Measurements from ENCODE around the gene JPT2.

The JPT2 gene

DNA sequence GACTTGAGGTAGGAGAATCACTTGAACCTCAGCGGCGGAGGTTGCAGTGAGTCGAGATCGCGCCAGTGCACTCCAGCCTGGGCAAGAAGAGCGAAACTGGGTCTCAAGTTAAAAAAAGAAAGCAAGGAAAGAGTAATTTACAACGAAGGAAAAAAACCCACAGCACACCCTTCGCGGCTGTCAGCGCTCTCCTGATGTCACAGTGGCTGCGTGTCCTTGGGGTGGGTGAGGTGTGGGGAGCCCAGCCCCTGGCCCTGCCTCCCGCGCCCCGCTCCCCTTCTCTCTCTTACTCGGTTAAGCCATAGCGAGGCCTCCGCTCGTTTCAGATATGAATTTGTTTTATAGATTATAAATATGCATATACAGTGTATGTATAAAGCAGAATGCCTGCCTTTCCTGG is 740 bp upstream of the JPT2 start:
- no peak for DNase-seq

GRCh38 chr16:1678500-1679098 is 520 bp downstream of the JPT2 start:
- DNase-seq: peak; percentile 40

DNA sequence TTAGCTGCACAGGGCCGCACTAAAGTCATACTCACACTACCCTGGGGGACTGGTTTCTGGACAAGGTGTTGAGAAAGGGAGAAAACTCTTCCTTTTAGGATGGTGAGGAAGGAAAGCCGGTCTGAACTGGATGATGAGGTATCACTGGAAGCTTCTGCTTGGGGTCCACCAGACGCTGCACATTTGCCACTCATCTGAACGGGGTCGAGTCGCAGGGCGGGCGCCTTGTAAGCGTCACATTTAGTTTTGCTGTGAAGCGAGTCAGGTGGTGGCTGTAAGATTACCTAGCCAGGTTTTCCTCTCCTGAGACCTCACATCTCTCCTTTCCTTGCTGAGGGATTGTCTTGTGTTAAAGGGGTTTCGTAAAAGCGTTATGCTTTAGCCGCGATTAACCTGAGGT is 2.3 kb downstream of the JPT2 start:
- no peak for DNase-seq

DNA sequence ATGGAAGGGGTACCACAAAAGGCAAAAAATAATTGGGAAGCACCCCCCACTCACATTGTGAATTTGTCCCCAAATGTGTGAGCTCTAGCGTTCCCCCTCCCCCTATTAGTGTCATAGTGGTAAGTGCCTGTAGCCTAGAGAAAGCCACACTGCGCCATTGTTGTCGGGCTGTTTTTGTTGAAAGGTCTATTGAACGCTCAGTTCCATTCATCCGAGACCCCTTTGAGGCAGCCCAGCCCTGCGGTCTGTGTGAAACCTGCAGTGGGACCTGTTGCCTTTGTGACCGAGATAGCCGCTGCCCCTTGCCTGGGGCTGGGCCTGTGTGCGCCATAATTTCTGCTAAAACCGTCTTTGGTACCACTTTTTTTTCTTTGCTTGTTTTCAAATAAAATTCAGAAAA is 3.0 kb downstream of the JPT2 start:
- DNase-seq: no peak

DNA sequence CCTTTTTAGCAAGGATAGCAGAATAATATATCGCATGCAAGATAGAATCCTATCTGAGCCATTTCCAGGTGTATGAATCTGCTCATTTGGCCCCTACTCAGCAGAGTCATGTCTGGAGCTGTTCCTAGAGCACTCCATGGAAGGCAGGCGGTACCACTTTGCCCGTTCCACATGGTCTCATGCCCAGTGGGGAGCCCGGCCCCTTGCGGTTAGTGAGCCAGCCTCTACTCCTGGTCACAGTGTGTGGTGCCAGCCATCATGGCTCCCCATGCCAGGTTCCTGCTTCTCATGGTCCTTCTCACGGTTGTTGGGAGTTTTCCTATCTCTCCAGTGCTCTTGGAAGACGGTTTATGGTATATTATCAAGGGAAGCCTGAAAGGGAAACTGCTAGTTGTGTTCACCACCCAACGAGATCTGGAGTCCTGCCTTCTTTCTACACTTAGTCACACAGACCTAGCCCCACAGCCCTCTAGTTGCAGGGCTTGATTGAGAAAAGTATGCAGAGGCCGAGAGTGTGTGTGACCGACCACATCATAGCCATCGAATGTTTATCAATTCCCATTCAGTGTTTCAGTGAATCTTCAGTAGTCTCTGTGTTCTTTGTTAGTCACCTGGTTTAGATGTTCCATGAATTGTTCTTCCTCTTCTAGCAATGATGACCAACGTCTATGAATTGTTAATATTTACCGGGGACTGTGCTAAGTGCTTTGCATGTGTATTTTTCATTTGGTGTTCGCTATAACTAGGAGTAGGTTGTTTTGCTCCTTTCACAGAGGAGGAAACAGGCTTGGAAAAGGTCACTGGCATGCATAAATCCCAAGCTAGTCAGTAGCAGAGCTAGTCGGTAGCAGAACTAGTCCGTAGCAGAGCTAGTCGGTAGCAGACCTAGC is 9.6 kb downstream of the JPT2 start:
- DNase-seq: no peak

DNA sequence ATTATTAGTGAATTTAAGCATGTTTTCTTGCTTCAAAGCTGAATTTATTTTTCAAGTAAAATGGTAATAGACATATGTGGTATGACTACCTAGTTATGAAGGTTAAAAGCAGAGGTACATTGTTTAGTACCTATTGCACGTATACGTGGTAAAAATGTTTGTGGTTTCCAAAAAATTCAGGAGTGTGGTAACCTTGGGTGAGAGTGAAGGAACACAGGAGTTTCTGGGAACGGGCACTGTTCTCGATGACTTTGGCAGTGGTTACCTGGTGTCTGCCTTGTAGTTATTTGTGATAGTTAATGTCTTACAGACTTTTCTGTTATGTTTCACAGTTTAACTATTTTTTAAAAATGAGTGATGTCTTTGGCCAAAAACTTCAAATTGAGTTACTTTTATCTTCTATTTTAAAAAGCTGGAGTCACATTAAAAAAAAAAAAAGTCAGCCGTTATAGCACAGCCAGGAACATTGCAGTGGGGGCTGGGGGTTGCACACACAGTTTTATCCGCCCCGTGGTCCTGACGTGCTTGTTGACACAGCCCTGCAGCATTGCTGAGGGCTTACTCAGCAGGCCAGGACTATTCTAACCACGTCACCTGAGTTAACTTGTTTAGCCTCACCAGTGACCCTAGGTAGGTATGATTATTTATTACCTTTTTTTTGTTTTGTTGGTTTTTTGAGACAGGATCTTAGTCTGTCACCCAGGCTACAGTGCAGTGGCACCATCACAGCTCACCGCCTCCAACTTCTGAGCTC is 10.9 kb downstream of the JPT2 start:
- DNase-seq: no peak

DNA sequence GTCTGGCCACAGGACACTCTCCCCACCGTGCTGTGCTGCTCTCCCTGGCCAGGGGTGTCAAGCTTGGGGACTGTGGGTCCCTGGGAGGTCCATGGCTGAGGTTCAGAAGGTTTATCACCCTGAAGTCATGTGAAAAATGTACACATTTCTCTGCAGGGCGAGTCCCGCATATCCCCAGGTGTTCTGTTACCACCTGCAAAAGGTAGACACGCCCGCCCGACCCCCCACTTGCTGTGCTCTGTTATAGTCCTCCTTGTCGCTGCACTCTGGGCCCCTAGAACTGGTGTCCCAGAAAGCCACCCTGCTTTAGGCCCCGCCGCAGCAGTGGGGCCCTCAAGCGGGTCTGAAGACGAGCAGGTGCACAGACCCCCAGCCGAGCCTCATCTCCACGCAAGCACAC is 11.8 kb downstream of the JPT2 start:
- DNase-seq: no peak

DNA sequence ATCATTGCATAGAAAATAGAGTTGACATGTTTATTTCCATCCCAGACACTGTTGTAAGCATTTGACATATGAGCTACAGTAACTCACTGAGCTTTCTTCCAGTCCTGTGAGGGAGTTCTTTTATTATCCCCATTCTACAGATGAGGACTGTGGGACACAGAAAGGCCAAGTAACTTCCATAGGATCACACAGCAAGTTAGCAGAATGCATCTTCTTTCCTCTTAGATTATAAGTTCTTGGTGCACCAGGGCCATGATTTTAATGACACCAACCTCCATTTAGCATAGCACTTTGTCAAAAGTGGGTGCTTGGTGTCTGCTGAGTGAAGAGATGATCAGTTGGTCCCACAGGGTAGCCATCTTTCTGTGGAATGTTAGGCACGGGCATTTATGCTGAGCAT is 12.7 kb downstream of the JPT2 start:
- no peak for DNase-seq

DNA sequence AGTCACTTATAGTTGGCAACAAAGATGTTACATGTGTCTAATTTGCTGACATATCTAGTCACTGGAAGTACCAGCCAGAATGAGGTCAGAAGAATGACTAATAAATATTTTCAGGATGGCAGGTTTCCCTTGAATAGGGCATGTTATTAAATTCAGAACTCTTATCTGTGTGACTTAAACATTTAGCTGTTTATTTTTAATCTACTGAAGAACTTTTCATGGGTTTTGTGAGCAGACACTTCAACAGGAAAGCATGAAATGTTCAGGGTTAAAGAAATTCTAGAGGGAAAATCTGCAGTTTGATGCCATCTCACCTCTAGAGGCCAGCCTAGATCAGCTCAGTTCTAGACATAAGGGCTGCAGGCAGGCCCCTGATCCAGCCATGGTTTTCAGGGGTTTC is 13.2 kb downstream of the JPT2 start:
- DNase-seq: no peak

GRCh38 chr16:1691956-1692355 is 13.9 kb downstream of the JPT2 start:
- no peak for DNase-seq

DNA sequence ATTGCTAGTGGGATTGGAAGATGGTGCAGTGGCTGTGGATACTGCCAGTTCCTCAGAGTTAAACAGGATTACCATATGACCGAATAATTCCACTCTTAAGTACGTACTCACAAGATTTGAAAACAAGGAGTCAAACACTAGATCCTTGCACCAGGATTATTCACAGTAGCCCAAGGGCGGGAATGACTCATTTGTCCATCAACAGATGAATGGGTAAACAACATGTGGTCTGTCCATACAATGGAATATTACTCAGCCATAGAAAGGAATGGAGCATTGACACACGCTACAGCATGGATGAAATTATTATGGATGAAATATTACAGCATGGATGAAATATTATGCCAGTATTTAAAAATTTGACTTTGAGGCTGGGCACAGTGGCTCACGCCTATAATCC is 18.8 kb downstream of the JPT2 start:
- DNase-seq: no peak

GRCh38 chr16:1698680-1699079 is 20.6 kb downstream of the JPT2 start:
- DNase-seq: no peak

GRCh38 chr16:1700246-1700645 is 22.2 kb downstream of the JPT2 start:
- DNase-seq: no peak

DNA sequence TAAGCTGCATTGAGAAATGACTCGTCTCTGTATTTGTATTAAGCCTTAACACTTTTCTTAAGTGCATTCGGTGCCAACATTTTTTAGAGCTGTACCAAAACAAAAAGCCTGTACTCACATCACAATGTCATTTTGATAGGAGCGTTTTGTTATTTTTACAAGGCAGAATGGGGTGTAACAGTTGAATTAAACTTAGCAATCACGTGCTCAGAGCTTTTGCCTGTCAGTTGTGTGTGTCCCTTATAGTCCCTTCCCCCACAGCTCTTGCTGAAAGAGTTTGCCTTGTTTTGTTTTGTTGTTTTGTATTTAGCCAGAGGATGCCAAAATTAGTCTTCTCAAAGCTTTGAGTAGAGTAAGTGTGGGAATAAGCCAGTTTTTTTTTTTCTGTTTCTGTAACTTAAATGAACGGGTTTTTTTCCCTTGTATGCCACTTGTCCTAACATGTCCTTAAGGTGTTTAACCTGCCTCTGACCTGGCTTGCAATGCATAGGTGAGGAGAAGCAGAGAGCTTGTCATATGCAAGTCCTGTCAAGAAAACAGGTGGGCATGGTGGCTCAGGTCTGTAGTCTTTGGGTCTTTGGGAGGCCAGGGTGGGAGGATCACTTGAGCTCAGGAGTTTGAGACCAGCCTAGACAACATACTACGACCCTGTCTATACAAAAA is 23.3 kb downstream of the JPT2 start:
- DNase-seq: no peak

DNA sequence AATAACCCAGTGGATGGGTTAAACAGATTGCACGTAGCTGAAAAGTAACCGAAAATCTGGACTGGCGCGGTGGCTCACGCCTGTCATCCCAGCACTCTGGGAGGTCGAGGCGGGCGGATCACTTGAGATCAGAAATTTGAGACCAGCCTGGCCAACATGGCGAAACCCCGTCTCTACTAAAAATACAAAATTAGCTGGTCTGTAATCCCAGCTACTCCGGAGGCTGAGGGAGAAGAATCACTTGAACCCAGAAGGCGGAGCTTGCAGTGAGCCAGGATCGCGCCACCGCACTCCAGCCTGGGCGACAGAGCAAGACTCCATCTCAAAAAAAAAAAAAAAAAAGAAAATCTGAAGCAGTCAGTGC is 27.2 kb downstream of the JPT2 start:
- DNase-seq: peak; percentile 11

GRCh38 chr16:1705688-1706385 is 27.8 kb downstream of the JPT2 start, which contains the start of gene MAPK8IP3:
MAPK8IP3 (plus strand) TSS chr16:1706195; CDS start chr16:1706340, 145 bp downstream.
- DNase-seq: peak; percentile 86

DNA sequence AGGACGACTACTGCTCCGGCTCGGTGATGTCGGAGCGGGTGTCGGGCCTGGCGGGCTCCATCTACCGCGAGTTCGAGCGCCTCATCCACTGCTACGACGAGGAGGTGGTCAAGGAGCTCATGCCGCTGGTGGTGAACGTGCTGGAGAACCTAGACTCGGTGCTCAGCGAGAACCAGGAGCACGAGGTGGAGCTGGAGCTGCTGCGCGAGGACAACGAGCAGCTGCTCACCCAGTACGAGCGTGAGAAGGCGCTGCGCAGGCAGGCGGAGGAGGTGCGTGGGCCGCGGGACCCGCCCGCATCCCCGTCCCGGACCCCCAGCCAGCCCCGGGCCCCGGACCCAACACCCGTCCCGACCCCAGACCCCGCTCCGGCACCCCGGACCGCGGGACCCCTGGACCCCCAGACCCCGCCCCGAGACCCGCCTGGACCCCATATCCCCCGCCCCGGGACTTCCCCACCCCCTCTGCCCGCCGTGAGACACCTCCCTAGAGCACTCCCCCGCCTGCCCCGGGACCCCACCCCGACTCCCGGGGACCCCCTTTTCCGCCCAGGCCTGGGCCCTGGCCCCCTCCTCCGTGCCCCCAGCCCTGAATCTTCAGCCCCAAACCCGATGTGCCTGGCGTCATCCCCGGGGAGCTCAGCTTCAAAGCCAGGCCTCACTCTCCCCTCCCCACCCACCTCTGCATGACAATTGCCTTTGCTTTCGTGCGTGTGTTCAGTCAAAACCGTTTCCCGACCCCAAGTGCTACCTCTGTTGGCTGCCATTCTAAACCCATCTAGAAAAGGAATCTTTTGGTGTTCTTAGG is 28.5 kb downstream of the JPT2 start:
- peak; percentile 38 for DNase-seq

DNA sequence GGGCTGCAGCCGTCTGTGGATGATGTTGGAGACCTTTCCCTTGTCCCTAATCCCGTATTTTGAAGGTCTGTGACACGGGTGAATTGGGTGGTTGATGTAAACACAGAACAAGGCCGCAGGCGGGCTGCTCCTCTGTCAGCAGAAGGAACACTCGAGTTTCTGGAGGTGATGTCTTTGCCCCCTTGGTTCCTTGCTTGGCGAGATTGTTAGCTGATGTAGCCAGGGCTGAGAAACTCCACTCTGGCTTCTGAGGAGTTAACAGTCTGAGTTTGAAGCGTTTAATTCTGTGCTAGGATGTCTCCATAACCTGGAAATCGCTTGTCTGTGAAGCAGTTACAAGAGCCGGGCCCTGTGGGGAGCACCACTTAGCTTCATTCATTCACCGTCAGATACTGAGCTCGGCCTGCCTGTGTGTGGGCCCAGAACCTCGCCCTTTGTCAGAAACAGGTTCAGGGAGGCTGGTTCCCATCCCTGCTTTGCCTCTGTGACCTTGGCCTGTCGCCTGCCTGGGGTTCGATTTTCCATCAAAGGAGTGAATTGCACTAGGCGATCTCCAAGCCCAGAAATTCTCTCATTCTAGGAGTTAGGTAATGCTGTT is 29.2 kb downstream of the JPT2 start:
- peak; percentile 38 for DNase-seq

DNA sequence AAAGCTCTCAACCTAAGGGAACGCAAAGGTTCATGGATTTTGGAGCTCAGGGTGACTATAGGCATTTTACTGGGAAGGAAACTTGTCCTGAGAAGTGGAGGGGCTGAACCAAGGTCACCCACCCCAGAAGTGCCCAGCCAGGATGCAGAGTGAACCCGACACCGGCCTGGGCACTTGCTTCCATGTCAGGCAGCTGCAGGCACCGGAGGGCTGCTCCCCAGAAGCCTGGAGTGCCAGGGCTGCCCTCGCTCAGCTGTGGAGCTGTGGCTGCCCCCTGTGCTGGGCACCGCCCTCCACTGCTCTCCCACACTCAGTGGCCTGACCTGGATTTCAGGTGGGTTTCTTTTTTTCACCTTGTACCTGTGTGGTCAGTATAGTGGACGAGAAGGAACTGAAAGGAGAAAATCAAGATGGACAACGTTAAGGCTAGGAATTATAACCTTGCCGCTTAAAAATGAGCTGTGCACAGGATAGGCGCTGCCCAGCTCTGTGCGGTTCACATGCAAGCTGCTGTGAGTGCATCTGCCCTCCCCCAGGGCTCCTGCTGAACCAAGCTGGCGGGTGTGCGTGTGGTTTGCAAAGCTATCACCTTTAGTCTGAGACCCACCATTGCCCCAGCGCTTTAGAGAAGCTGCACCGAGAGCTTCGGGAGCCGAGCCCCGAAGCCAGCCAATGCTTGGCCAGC is 30.1 kb downstream of the JPT2 start:
- DNase-seq: no peak

- peak; percentile 65 for DNase-seq
Observed at GRCh38 chr16:1708768-1709180, 30.7 kb downstream of the JPT2 start.

- DNase-seq: no peak
Observed at GRCh38 chr16:1709356-1709755, 31.3 kb downstream of the JPT2 start.

Measured in hematopoietic multipotent progenitor cell treated with erythropoietin and hydrocortisone succinate and interleukin-3 and kit ligand, for 8 days (in vitro differentiated cells).